K562 (cell line): Measurements from ENCODE around the gene S100P. TPM values are rescaled to one million over a fixed set of nuclear protein-coding genes. Genes with fewer than 3 reads are reported as not detected.

Experiments
- ATAC-seq: fragments of 200-7000 bp; cut with Tn5 transposase; 3 replicates; pipeline ENCODE4 v1.9.1; 2020; ENCODE audit warnings: moderate library complexity
- BruUV-seq: library from RNA; stranded (reverse); fragments of 400-500 nt; replicated peaks from 2 replicates; lab custom pipeline; 2021; lab: Mats Ljungman, UMichigan
- CTCF ChIA-PET: fragments of 300-600 bp; formaldehyde crosslinking; extraction: SDS; loops from one replicate; lab custom pipeline; 2021; ENCODE audit warnings: low intra/inter-chr PET ratio; lab: Yijun Ruan, JAX
- POLR2A ChIA-PET: fragments of 300-600, 350-650 bp; sonication (Branson Sonifier 250); formaldehyde crosslinking; extraction: SDS; loops from one replicate; lab custom pipeline; 2021; ENCODE audit warnings: antibody characterized with exemption, inconsistent platforms; lab: Yijun Ruan, JAX
- DNase-seq, 4 experiments: peaks; one replicate each; pipeline versions ENCODE4 v3.0.0 to v3.0.0-alpha.2; 2011 to 2018; ENCODE audit warnings: low spot score in 3 of 4, mixed read lengths in 3 of 4; ENCODE audit errors: extremely low read depth in 1 of 4
- FAIRE-seq: peaks from 2 replicates; lab custom pipeline; 2011; peaks lifted over from hg19 to GRCh38; lab: Jason Lieb, UNC
- H2AFZ ChIP-seq: 2 replicates; pipeline ENCODE4 v1.6.0; 2011; ENCODE audit warnings: low read depth, low read length, control low read depth, inconsistent platforms
- H3K27ac ChIP-seq: fragments of 200-600 bp; 3 replicates; pipeline ENCODE4 v1.8.0; 2011; ENCODE audit warnings: low read depth, mild to moderate bottlenecking, control low read depth, inconsistent platforms, low read length, moderate library complexity, mixed read lengths; ENCODE audit errors: extremely low read depth
- H3K27me3 ChIP-seq, 2 experiments: fragments of 300-600 bp in 1 of 2; 2 replicates in 1 of 2; 3 replicates in 1 of 2; pipeline versions ENCODE4 v1.6.0 to v1.8.0; 2011; ENCODE audit warnings: inconsistent platforms in 2 of 2, low read length in 2 of 2, mild to moderate bottlenecking in 1 of 2, mixed read lengths in 1 of 2, moderate library complexity in 1 of 2; ENCODE audit not compliant: control insufficient read depth in 2 of 2, insufficient read depth in 2 of 2
- H3K36me3 ChIP-seq: fragments of 300-600 bp; 3 replicates; pipeline ENCODE4 v1.8.0; 2011; ENCODE audit warnings: mild to moderate bottlenecking, low read length, inconsistent platforms; ENCODE audit not compliant: control insufficient read depth, insufficient read depth
- H3K4me1 ChIP-seq, 2 experiments: fragments of 200-600 bp in 1 of 2; replicated peaks in 1 of 2; 2 replicates in 1 of 2; 3 replicates in 1 of 2; pipeline versions ENCODE4 v1.5.1 to v1.8.0; 2011; ENCODE audit warnings: inconsistent platforms in 2 of 2, low read length in 2 of 2, mild to moderate bottlenecking in 1 of 2, mixed read lengths in 1 of 2, moderate library complexity in 1 of 2; ENCODE audit not compliant: control insufficient read depth in 2 of 2, insufficient read depth in 2 of 2
- H3K4me2 ChIP-seq: 2 replicates; pipeline ENCODE4 v1.6.1; 2011; ENCODE audit warnings: low read length, control low read depth, inconsistent platforms, mixed read lengths; ENCODE audit not compliant: insufficient read depth
- H3K4me3 ChIP-seq: fragments of 200-600 bp; sonication (generic), shearing (Covaris generic); 2 replicates; pipeline ENCODE4 v1.5.1; 2016; ENCODE audit warnings: control low read depth, inconsistent platforms
- H3K79me2 ChIP-seq: fragments of 200-600 bp; 3 replicates; pipeline ENCODE4 v1.8.0; 2011; ENCODE audit warnings: low read length, inconsistent platforms; ENCODE audit not compliant: control insufficient read depth, insufficient read depth
- H3K9ac ChIP-seq, 2 experiments: 2 replicates each; pipeline versions ENCODE4 v1.6.0 to v1.6.1; 2011; ENCODE audit warnings: low read depth in 2 of 2, low read length in 2 of 2, control low read depth in 1 of 2, inconsistent platforms in 1 of 2, mild to moderate bottlenecking in 1 of 2, mixed read lengths in 1 of 2; ENCODE audit not compliant: insufficient read depth in 1 of 2
- H3K9me1 ChIP-seq: one replicate; pipeline ENCODE4 v1.6.0; 2011; ENCODE audit warnings: inconsistent platforms, mild to moderate bottlenecking, low read length, moderate library complexity; ENCODE audit not compliant: control insufficient read depth, insufficient read depth
- H3K9me3 ChIP-seq: replicated peaks from 2 replicates; pipeline ENCODE4 v1.5.1; 2011; ENCODE audit warnings: low read depth, low read length, inconsistent platforms; ENCODE audit not compliant: control insufficient read depth, insufficient read depth
- H4K20me1 ChIP-seq: replicated peaks from 2 replicates; pipeline ENCODE4 v1.6.1; 2011; ENCODE audit warnings: low read length, inconsistent platforms, mixed read lengths; ENCODE audit not compliant: control insufficient read depth, insufficient read depth
- WGBS: fragments of 100-300 bp; shearing (Covaris generic); methylation state at CpG from one replicate; pipeline ENCODE4 v1.1.6; 2016; ENCODE audit warnings: low coverage, mixed read lengths; ENCODE audit not compliant: insufficient coverage; ENCODE audit errors: missing lambda C conversion rate; 5-methylcytosine and 5-hydroxymethylcytosine counted together
- in situ Hi-C: fragments of 300-500 bp; cut with MboI; formaldehyde crosslinking; loops from 4 replicates; pipeline ENCODE4 v1.15.0; 2018; ENCODE audit warnings: inconsistent platforms, mixed read lengths
- intact Hi-C: fragments of 100-400 bp; cut with micrococcal nuclease; formaldehyde crosslinking; loops from 2 replicates; pipeline ENCODE4 v1.14.2; 2022
- polyA plus RNA-seq, 8 experiments: library from polyadenylated mRNA; depleted of rRNA in 4 of 8; stranded (reverse) in 5 of 8; unstranded in 3 of 8; fragments of >200 nt; fragmentation: Nextera tagmentation in 2 of 8; fragmentation: Illumina TruSeq in 1 of 8; extraction: Ambion mirVana in 2 of 8; extraction: Trizol in 1 of 8; gene quantifications; 2 replicates each; pipeline versions ENCODE4 v1.2.1 to v1.2.3, GENCODE V29; 2011 to 2014; ENCODE audit warnings: inconsistent platforms in 1 of 8, missing spikeins in 1 of 8
- total RNA-seq, 7 experiments: library from RNA; depleted of rRNA in 6 of 7; stranded (reverse); fragments of >200 nt in 6 of 7; fragmentation: Illumina TruSeq in 2 of 7; extraction: Trizol in 2 of 7; gene quantifications; 2 replicates each; pipeline versions ENCODE4 v1.2.1 to v1.2.3, GENCODE V29; 2011 to 2021; ENCODE audit warnings: low replicate concordance in 1 of 7
- TF ChIP-seq, protein P1 (sequence below): sonication (generic); formaldehyde crosslinking; IDR thresholded peaks from 2 replicates; pipeline ENCODE4 v1.8.0; 2023; ENCODE audit warnings: mild to moderate bottlenecking, missing genetic modification reagents
- TF ChIP-seq, protein P2 (sequence below): sonication (generic); formaldehyde crosslinking; IDR thresholded peaks from 2 replicates; pipeline ENCODE4 v1.8.1; 2023; ENCODE audit warnings: mild to moderate bottlenecking, missing genetic modification reagents

Gene S100P
- total and polyA plus RNA-seq, 9 of the 15 experiments (the other 6 are each of a cell fraction or from before 2014, with no cell fraction given), result 4.1 to 23.8 (median 7.5) TPM

DNA sequence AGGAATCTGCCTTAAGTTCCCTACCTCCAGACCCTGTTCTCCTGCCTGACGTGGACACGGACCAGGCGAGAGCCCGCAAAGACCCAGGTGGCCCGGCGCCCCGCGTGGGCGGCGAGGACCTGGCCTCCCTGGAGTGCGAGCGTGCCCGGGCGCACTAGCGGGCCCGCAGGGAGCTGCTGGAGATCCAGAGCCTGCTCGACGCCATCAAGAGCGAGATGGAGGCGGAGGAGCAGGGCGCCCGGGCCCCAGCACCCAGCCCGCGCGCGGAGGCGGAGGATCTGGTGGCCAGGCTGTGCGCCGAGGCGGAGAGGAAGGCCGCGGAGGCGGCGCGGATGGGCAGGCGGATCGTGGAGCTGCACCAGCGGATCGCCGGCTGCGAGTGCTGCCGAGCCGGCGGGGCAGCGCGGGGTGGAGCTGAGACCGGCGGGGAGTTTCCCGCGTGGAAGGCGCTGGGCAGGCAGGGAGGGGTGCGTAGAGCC lies 35.0 kb upstream of the S100P start:
- 92% methylated on average over 44 of the region's 52 CpGs for WGBS
- intact Hi-C loops (no loop called here), in situ Hi-C loops (no loop called here)
- H3K9me3 ChIP-seq, result no peaks in the 10 kb centered on the region
- 0 out of 5 replicates have a peak, but pooled peaks cover 3 to 5% of the 10 kb centered on the region in 2 experiments for H3K27me3 ChIP-seq
- peaks cover 0 to 17% of the 10 kb centered on the region in 2 experiments; a peak in 3 of 5 replicates for H3K4me1 ChIP-seq
- no peaks in the 10 kb centered on the region for H4K20me1 ChIP-seq
- no peak for DNase-seq
- TF ChIP-seq, protein P1, sequence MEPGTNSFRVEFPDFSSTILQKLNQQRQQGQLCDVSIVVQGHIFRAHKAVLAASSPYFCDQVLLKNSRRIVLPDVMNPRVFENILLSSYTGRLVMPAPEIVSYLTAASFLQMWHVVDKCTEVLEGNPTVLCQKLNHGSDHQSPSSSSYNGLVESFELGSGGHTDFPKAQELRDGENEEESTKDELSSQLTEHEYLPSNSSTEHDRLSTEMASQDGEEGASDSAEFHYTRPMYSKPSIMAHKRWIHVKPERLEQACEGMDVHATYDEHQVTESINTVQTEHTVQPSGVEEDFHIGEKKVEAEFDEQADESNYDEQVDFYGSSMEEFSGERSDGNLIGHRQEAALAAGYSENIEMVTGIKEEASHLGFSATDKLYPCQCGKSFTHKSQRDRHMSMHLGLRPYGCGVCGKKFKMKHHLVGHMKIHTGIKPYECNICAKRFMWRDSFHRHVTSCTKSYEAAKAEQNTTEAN, result no peak
- TF ChIP-seq, protein P2, sequence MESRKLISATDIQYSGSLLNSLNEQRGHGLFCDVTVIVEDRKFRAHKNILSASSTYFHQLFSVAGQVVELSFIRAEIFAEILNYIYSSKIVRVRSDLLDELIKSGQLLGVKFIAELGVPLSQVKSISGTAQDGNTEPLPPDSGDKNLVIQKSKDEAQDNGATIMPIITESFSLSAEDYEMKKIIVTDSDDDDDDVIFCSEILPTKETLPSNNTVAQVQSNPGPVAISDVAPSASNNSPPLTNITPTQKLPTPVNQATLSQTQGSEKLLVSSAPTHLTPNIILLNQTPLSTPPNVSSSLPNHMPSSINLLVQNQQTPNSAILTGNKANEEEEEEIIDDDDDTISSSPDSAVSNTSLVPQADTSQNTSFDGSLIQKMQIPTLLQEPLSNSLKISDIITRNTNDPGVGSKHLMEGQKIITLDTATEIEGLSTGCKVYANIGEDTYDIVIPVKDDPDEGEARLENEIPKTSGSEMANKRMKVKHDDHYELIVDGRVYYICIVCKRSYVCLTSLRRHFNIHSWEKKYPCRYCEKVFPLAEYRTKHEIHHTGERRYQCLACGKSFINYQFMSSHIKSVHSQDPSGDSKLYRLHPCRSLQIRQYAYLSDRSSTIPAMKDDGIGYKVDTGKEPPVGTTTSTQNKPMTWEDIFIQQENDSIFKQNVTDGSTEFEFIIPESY, result 0 out of 2 replicates have a peak, but pooled peaks have one; percentile 12
- no peak overlapping the region for H3K4me3 ChIP-seq
- H2AFZ ChIP-seq, result no peak overlapping the region
- ChIA-PET POLR2A (interaction anchor here (0.9 to 1.9 kb wide), 3 partner anchors 12 to 16 kb away, joined by 3 to 9 read pairs (median 4); a partner anchor contains a TSS), CTCF (no interaction called here)
- H3K9ac ChIP-seq, result no peak overlapping the region
- no peaks in the 10 kb centered on the region for H3K9me1 ChIP-seq
- BruUV-seq, result no TSS peak
- no peak overlapping the region for H3K4me2 ChIP-seq
- no peak for FAIRE-seq
- ATAC-seq, result no peak
- H3K36me3 ChIP-seq, result no peaks in the 10 kb centered on the region
- H3K27ac ChIP-seq, result no peak overlapping the region
- H3K79me2 ChIP-seq, result no peaks in the 10 kb centered on the region
